AML-193 (cell line): ENCODE measurements around the gene LMF1.

Source experiments
- DNase-seq, 2 experiments: peaks; one replicate each; lab custom pipeline; 2025; lab: John Stamatoyannopoulos, UW

The LMF1 gene

GRCh38 chr16:881219-882097 lies 89.3 kb downstream of the LMF1 start:
- no peak for DNase-seq

GRCh38 chr16:880471-881171 lies 90.2 kb downstream of the LMF1 start:
- DNase-seq, result no peak

- DNase-seq, result no peak
Observed at GRCh38 chr16:879986-880385, 90.8 kb downstream of the LMF1 start.

- DNase-seq, result no peak
Observed at GRCh38 chr16:879461-879861, 91.3 kb downstream of the LMF1 start.

- no peak for DNase-seq
Observed at GRCh38 chr16:878886-879285, 91.9 kb downstream of the LMF1 start.

- DNase-seq, result no peak
Observed at GRCh38 chr16:878072-878784, 92.6 kb downstream of the LMF1 start.

GRCh38 chr16:877242-878071 lies 93.3 kb downstream of the LMF1 start:
- no peak for DNase-seq

- no peak for DNase-seq
Observed at GRCh38 chr16:876523-877241, 94.1 kb downstream of the LMF1 start.

GRCh38 chr16:876041-876335 lies 94.8 kb downstream of the LMF1 start:
- no peak for DNase-seq

- no peak for DNase-seq
Observed at GRCh38 chr16:875182-876040, 95.4 kb downstream of the LMF1 start.

- no peak for DNase-seq
Observed at GRCh38 chr16:874366-875181, 96.2 kb downstream of the LMF1 start.

GRCh38 chr16:873889-874288 lies 96.9 kb downstream of the LMF1 start:
- DNase-seq, result no peak

- DNase-seq, result no peak
Observed at GRCh38 chr16:873243-873661, 97.5 kb downstream of the LMF1 start.

- DNase-seq, result no peak
Observed at GRCh38 chr16:872436-873242, 98.1 kb downstream of the LMF1 start.

GRCh38 chr16:871562-872345 lies 99.0 kb downstream of the LMF1 start:
- DNase-seq, result no peak

- DNase-seq, result no peak
Observed at GRCh38 chr16:870856-871561, 99.8 kb downstream of the LMF1 start.
